HCT116 (cell line): ENCODE measurements around the gene ESPNL. TPM values are rescaled to one million over a fixed set of nuclear protein-coding genes. Genes with fewer than 3 reads are reported as not detected.

ENCODE experiments used
- ATAC-seq: fragments of 200-7000 bp; cut with Tn5 transposase; 2 replicates; pipeline ENCODE4 v1.9.1; 2020; ENCODE audit warnings: mild to moderate bottlenecking, moderate library complexity
- BruUV-seq: library from RNA; stranded (reverse); fragments of 400-500 nt; replicated peaks from 2 replicates; lab custom pipeline; 2021; lab: Mats Ljungman, UMichigan
- CTCF ChIA-PET: fragments of 300-600 bp; sonication (Branson Sonifier 250); formaldehyde crosslinking; loops from one replicate; lab custom pipeline; 2021; ENCODE audit warnings: antibody characterized with exemption; lab: Charles Lee
- POLR2A ChIA-PET: fragments of 300-600, 350-600 bp; sonication (Branson Sonifier 250); formaldehyde crosslinking; loops from one replicate; lab custom pipeline; 2021; ENCODE audit warnings: antibody characterized with exemption; lab: Charles Lee
- RAD21 ChIA-PET, 2 experiments: fragments of 300-600 bp; sonication (Branson Sonifier 250); formaldehyde crosslinking; loops; one replicate each; lab custom pipeline; 2023; ENCODE audit warnings: low total read pairs in 2 of 2; ENCODE audit not compliant: uncharacterized antibody in 2 of 2, unreplicated experiment in 2 of 2, low non-redundant PET in 1 of 2; lab: Charles Lee
- DNase-seq: peaks from one replicate; pipeline ENCODE4 v3.0.0-alpha.2; 2010; ENCODE audit warnings: low read depth, low spot score
- H2AFZ ChIP-seq: fragments of 200-600 bp; shearing (Covaris generic), sonication (generic); 2 replicates; pipeline ENCODE4 v1.6.1; 2017; ENCODE audit warnings: low read depth, mixed run types, mixed read lengths, antibody characterized with exemption, low read length; ENCODE audit not compliant: poor library complexity, severe bottlenecking
- H3K27ac ChIP-seq: 2 replicates; pipeline ENCODE4 v1.5.1; 2012; ENCODE audit warnings: low read depth, low read length
- H3K27me3 ChIP-seq: fragments of 200-600 bp; sonication (generic); 2 replicates; pipeline ENCODE4 v1.6.1; 2016; ENCODE audit warnings: mixed run types, low read length, mixed read lengths; ENCODE audit not compliant: insufficient read depth
- H3K36me3 ChIP-seq, 2 experiments: fragments of 200-500 bp in 1 of 2; fragments of 200-600 bp in 1 of 2; sonication (Bioruptor generic) in 1 of 2; sonication (generic) in 1 of 2; 2 replicates each; pipeline versions ENCODE4 v1.5.1 to v1.6.1; 2014 to 2016; ENCODE audit warnings: low read length in 2 of 2, inconsistent platforms in 1 of 2, mixed read lengths in 1 of 2, mixed run types in 1 of 2; ENCODE audit not compliant: insufficient read depth in 2 of 2, control insufficient read depth in 1 of 2
- H3K4me1 ChIP-seq, 2 experiments: fragments of 200-600 bp in 1 of 2; sonication (generic) in 1 of 2; 2 replicates each; pipeline versions ENCODE4 v1.5.1 to v1.6.1; 2012 to 2017; ENCODE audit warnings: low read length in 2 of 2, inconsistent platforms in 1 of 2, mild to moderate bottlenecking in 1 of 2, mixed read lengths in 1 of 2, mixed run types in 1 of 2, moderate library complexity in 1 of 2; ENCODE audit not compliant: insufficient read depth in 2 of 2, control insufficient read depth in 1 of 2
- H3K4me2 ChIP-seq: fragments of 200-600 bp; sonication (generic); 2 replicates; pipeline ENCODE4 v1.6.1; 2017; ENCODE audit warnings: mixed run types, low read length, mixed read lengths
- H3K4me3 ChIP-seq, 2 experiments: fragments of 200-600 bp in 1 of 2; sonication (generic) in 1 of 2; replicated peaks in 1 of 2; 2 replicates each; pipeline ENCODE4 v1.5.1; 2011 to 2016; ENCODE audit warnings: low read length in 2 of 2, control low read depth in 1 of 2, low read depth in 1 of 2, mild to moderate bottlenecking in 1 of 2, mixed read lengths in 1 of 2, mixed run types in 1 of 2
- H3K79me2 ChIP-seq: fragments of 200-600 bp; sonication (generic); 2 replicates; pipeline ENCODE4 v1.6.1; 2017; ENCODE audit warnings: mild to moderate bottlenecking, mixed run types, low read length, moderate library complexity, mixed read lengths; ENCODE audit not compliant: insufficient read depth
- H3K9ac ChIP-seq: fragments of 200-600 bp; sonication (generic); 2 replicates; pipeline ENCODE4 v1.6.1; 2016; ENCODE audit warnings: low read length, mixed read lengths
- H3K9me2 ChIP-seq: fragments of 200-600 bp; sonication (generic), shearing (Covaris generic); 2 replicates; pipeline ENCODE4 v1.6.1; 2017; ENCODE audit warnings: mixed run types, mild to moderate bottlenecking, moderate library complexity; ENCODE audit not compliant: insufficient read depth
- H3K9me3 ChIP-seq, 2 experiments: fragments of 200-500 bp in 1 of 2; fragments of 200-600 bp in 1 of 2; sonication (Bioruptor generic) in 1 of 2; sonication (generic) in 1 of 2; 2 replicates each; pipeline ENCODE4 v1.6.1; 2014 to 2017; ENCODE audit warnings: low read length in 2 of 2, mixed read lengths in 2 of 2, inconsistent platforms in 1 of 2, low read depth in 1 of 2, mild to moderate bottlenecking in 1 of 2, mixed run types in 1 of 2, moderate library complexity in 1 of 2; ENCODE audit not compliant: control insufficient read depth in 1 of 2, insufficient read depth in 1 of 2
- H4K20me1 ChIP-seq: fragments of 200-600 bp; sonication (generic), shearing (Covaris generic); 2 replicates; pipeline ENCODE4 v1.6.1; 2017; ENCODE audit warnings: mixed run types, mild to moderate bottlenecking, moderate library complexity; ENCODE audit not compliant: insufficient read depth
- CTCF ChIP-seq, 3 experiments: fragments of 200-600 bp in 1 of 3; sonication (generic) in 1 of 3; IDR thresholded peaks in 2 of 3; conservative IDR thresholded peaks in 1 of 3; 2 replicates each; pipeline ENCODE4 v1.5.1; 2012 to 2017; ENCODE audit warnings: low read depth in 2 of 3, low read length in 2 of 3, antibody characterized with exemption in 1 of 3, borderline replicate concordance in 1 of 3, control low read depth in 1 of 3, mild to moderate bottlenecking in 1 of 3, mixed read lengths in 1 of 3, mixed run types in 1 of 3, moderate library complexity in 1 of 3; ENCODE audit not compliant: insufficient read depth in 1 of 3
- EGR1 ChIP-seq: IDR thresholded peaks from 2 replicates; pipeline ENCODE4 v1.6.1; 2012; ENCODE audit warnings: low read depth
- ELF1 ChIP-seq: IDR thresholded peaks from 2 replicates; pipeline ENCODE4 v1.6.1; 2012; ENCODE audit warnings: low read depth, borderline replicate concordance
- EZH2 ChIP-seq: fragments of 200-600 bp; sonication (generic); IDR thresholded peaks from 2 replicates; pipeline ENCODE4 v1.6.1; 2017; ENCODE audit warnings: antibody characterized with exemption, mixed run types
- FOSL1 ChIP-seq: IDR thresholded peaks from 2 replicates; pipeline ENCODE4 v1.6.1; 2012; ENCODE audit warnings: low read depth
- JUND ChIP-seq: IDR thresholded peaks from 2 replicates; pipeline ENCODE4 v1.6.1; 2012
- POLR2AphosphoS5 ChIP-seq: IDR thresholded peaks from 2 replicates; pipeline ENCODE4 v1.6.1; 2011; ENCODE audit warnings: mild to moderate bottlenecking, low read depth, low read length, moderate library complexity
- REST ChIP-seq: IDR thresholded peaks from 2 replicates; pipeline ENCODE4 v1.6.1; 2012; ENCODE audit warnings: low read depth
- SIN3A ChIP-seq: IDR thresholded peaks from 2 replicates; pipeline ENCODE4 v1.6.1; 2012; ENCODE audit warnings: low read depth
- SRF ChIP-seq: IDR thresholded peaks from 2 replicates; pipeline ENCODE4 v1.6.1; 2012; ENCODE audit warnings: low read depth
- TCF7L2 ChIP-seq: IDR thresholded peaks from 2 replicates; pipeline ENCODE4 v1.7.0; 2011; ENCODE audit warnings: borderline replicate concordance, inconsistent platforms; ENCODE audit not compliant: insufficient read depth, insufficient read length; ENCODE audit errors: extremely low read depth
- YY1 ChIP-seq: IDR thresholded peaks from 2 replicates; pipeline ENCODE4 v1.6.1; 2011; ENCODE audit warnings: low read length, low read depth, moderate library complexity, mild to moderate bottlenecking; ENCODE audit not compliant: insufficient replicate concordance; ENCODE audit errors: extremely low read depth
- ZBTB33 ChIP-seq: IDR thresholded peaks from 2 replicates; pipeline ENCODE4 v1.6.1; 2011; ENCODE audit warnings: mild to moderate bottlenecking, low read length, moderate library complexity; ENCODE audit not compliant: insufficient replicate concordance; ENCODE audit errors: extremely low read depth
- ZFX ChIP-seq: fragments of 450-650 bp; IDR thresholded peaks from 2 replicates; pipeline ENCODE4 v1.6.1; 2017
- ZNF274 ChIP-seq: fragments of 200-500 bp; sonication (Bioruptor generic); IDR thresholded peaks from 2 replicates; pipeline ENCODE4 v1.6.1; 2014; ENCODE audit warnings: mild to moderate bottlenecking, low read depth, low read length, inconsistent platforms
- intact Hi-C: fragments of 100-400 bp; cut with micrococcal nuclease; formaldehyde crosslinking; loops from 2 replicates; pipeline ENCODE4 v1.10.0; 2022
- total RNA-seq: library from RNA; stranded (reverse); gene quantifications from one replicate; pipeline ENCODE4 v1.2.1, GENCODE V29; 2021; ENCODE audit not compliant: unreplicated experiment

ESPNL gene
- total RNA-seq, 1 experiment from 2014 or later = 0.22 TPM

- peaks cover 7 to 13% of the 10 kb centered on the region in 2 experiments; a peak in 3 of 4 replicates for H3K36me3 ChIP-seq
- ChIA-PET POLR2A (no interaction called here), RAD21 (no interaction called here), CTCF (no interaction called here)
- H3K4me1 ChIP-seq = 0 out of 4 replicates have a peak, but pooled peaks cover 0 to 2% of the 10 kb centered on the region in 2 experiments
- no peak overlapping the region for H3K4me2 ChIP-seq
- DNase-seq = no peak
- no peak overlapping the region for H2AFZ ChIP-seq
- intact Hi-C loops = no loop called here
- H4K20me1 ChIP-seq = no peaks in the 10 kb centered on the region
- H3K9me3 ChIP-seq = no peaks in the 10 kb centered on the region
- H3K9ac ChIP-seq = no peak overlapping the region
- no peaks in the 10 kb centered on the region for H3K79me2 ChIP-seq
- BruUV-seq = no TSS peak
- no peaks in the 10 kb centered on the region for H3K9me2 ChIP-seq
- H3K27ac ChIP-seq = no peak overlapping the region
- H3K27me3 ChIP-seq = no peaks in the 10 kb centered on the region
- no peak overlapping the region for H3K4me3 ChIP-seq
- no peak for ATAC-seq
- no peak for TF ChIP-seq FOSL1
- TF ChIP-seq ZFX = no peak
- TF ChIP-seq ELF1 = no peak
- TF ChIP-seq ZNF274 = no peak
- TF ChIP-seq JUND = no peak
- no peak for TF ChIP-seq SRF
- no peak for TF ChIP-seq EGR1
- no peak for TF ChIP-seq REST
- TF ChIP-seq TCF7L2 = no peak
- TF ChIP-seq EZH2 = no peak
- TF ChIP-seq SIN3A = no peak
- no peak for TF ChIP-seq CTCF (IDR thresholded peaks at IDR 0.05 in 2 of 3, conservative IDR thresholded peaks at IDR 0.05 in 1 of 3; ENCODE audit: borderline replicate concordance in 1 of 3, insufficient read depth in 1 of 3, low read depth in 2 of 3, low read length in 2 of 3)
- TF ChIP-seq YY1 = no peak
- no peak for TF ChIP-seq POLR2AphosphoS5
- no peak for TF ChIP-seq ZBTB33
Measured at GRCh38 chr2:238168196-238169047, 68.3 kb downstream of the ESPNL start.
